Measurements from ENCODE around the gene MALAT1.

DNA sequence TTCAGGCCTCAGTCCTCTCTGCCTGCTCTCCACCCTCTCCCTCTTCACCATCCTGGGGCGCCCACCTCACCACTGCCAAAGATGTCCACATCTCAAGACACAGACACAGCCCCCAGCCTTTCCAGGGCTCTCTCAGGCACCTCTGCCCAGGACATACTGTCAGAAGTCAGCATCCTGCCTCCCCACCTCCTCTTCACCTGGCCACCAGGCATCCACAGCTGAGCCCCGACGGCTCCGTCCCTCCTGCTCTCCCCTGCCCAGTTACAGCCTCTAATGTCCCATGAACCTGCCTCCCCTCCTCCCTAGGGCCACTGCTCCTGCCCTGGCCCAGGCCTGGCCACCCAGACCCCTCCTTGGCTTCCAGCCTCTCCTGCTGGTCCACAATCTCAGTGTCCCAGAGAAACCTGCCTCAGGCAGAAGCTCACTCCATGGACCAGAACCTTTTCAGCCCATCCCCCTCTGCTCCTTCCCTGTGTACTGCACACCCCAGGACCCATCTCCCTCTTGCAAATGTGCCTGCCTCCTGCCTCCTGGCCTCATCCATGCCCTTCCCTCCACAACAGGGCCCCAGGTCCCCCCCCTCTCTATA, 56.1 kb downstream of the MALAT1 start:
- TF ChIP-seq, protein P1, sequence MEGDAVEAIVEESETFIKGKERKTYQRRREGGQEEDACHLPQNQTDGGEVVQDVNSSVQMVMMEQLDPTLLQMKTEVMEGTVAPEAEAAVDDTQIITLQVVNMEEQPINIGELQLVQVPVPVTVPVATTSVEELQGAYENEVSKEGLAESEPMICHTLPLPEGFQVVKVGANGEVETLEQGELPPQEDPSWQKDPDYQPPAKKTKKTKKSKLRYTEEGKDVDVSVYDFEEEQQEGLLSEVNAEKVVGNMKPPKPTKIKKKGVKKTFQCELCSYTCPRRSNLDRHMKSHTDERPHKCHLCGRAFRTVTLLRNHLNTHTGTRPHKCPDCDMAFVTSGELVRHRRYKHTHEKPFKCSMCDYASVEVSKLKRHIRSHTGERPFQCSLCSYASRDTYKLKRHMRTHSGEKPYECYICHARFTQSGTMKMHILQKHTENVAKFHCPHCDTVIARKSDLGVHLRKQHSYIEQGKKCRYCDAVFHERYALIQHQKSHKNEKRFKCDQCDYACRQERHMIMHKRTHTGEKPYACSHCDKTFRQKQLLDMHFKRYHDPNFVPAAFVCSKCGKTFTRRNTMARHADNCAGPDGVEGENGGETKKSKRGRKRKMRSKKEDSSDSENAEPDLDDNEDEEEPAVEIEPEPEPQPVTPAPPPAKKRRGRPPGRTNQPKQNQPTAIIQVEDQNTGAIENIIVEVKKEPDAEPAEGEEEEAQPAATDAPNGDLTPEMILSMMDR (conservative IDR thresholded peaks at IDR 0.05; ENCODE audit: low read depth in 2 of 2), result no peak
- TF ChIP-seq EZH2 (IDR thresholded peaks at IDR 0.05; ENCODE audit: low read depth, unreplicated experiment), result no peak
- TF ChIP-seq NANOG (IDR thresholded peaks at IDR 0.05; ENCODE audit: borderline replicate concordance), result no peak
- no peak for TF ChIP-seq POLR2AphosphoS5 (IDR thresholded peaks at IDR 0.05; ENCODE audit: low read depth)

All from GM23338 (cell line).